GM23248 (cell line): ENCODE data around the gene FAM186B. TPM values are rescaled to one million over a fixed set of nuclear protein-coding genes. Genes with fewer than 3 reads are reported as not detected.

Experiments used
- DNase-seq: peaks from one replicate; pipeline ENCODE4 v3.0.0-alpha.2; 2015
- H2AFZ ChIP-seq: fragments of 200-600 bp; sonication (generic); 2 replicates; pipeline ENCODE4 v1.6.1; 2016; ENCODE audit warnings: antibody characterized with exemption
- H3F3A ChIP-seq: fragments of 200-600 bp; sonication (generic); 2 replicates; pipeline ENCODE4 v1.6.1; 2016; ENCODE audit warnings: mild to moderate bottlenecking, antibody characterized with exemption, mixed run types; ENCODE audit not compliant: insufficient read depth
- H3K27ac ChIP-seq: fragments of 200-600 bp; sonication (generic); 2 replicates; pipeline ENCODE4 v1.5.1; 2016; ENCODE audit warnings: mild to moderate bottlenecking
- H3K27me3 ChIP-seq: fragments of 200-600 bp; sonication (generic); replicated peaks from 2 replicates; pipeline ENCODE4 v1.6.1; 2016; ENCODE audit warnings: mild to moderate bottlenecking; ENCODE audit not compliant: insufficient read depth
- H3K36me3 ChIP-seq: fragments of 200-600 bp; sonication (generic); 2 replicates; pipeline ENCODE4 v1.6.1; 2016; ENCODE audit warnings: low read depth, mild to moderate bottlenecking
- H3K4me1 ChIP-seq: fragments of 200-600 bp; sonication (generic); 2 replicates; pipeline ENCODE4 v1.6.1; 2016; ENCODE audit warnings: mild to moderate bottlenecking; ENCODE audit not compliant: insufficient read depth
- H3K4me2 ChIP-seq: fragments of 200-600 bp; sonication (generic); one replicate; pipeline ENCODE4 v1.6.1; 2016; ENCODE audit warnings: mild to moderate bottlenecking; ENCODE audit not compliant: unreplicated experiment
- H3K4me3 ChIP-seq: fragments of 200-600 bp; sonication (generic); 2 replicates; pipeline ENCODE4 v1.5.1; 2016; ENCODE audit warnings: mild to moderate bottlenecking
- H3K79me2 ChIP-seq: fragments of 200-600 bp; sonication (generic); 2 replicates; pipeline ENCODE4 v1.6.1; 2016; ENCODE audit warnings: mild to moderate bottlenecking; ENCODE audit not compliant: insufficient read depth
- H3K9ac ChIP-seq: fragments of 200-600 bp; sonication (generic); 2 replicates; pipeline ENCODE4 v1.6.1; 2016; ENCODE audit warnings: mild to moderate bottlenecking
- H3K9me2 ChIP-seq: fragments of 200-600 bp; sonication (generic); 2 replicates; pipeline ENCODE4 v1.6.1; 2016; ENCODE audit warnings: mixed run types, mild to moderate bottlenecking, moderate library complexity; ENCODE audit not compliant: insufficient read depth
- H3K9me3 ChIP-seq: fragments of 200-600 bp; sonication (generic); one replicate; pipeline ENCODE4 v1.6.1; 2017; ENCODE audit warnings: low read depth
- H4K20me1 ChIP-seq: fragments of 200-600 bp; sonication (generic); 2 replicates; pipeline ENCODE4 v1.6.0; 2016; ENCODE audit not compliant: insufficient read depth
- EZH2 ChIP-seq: fragments of 200-600 bp; sonication (generic); IDR thresholded peaks from 2 replicates; pipeline ENCODE4 v1.6.1; 2018; ENCODE audit warnings: antibody characterized with exemption, mild to moderate bottlenecking; ENCODE audit not compliant: insufficient read depth, poor library complexity, severe bottlenecking
- EZH2phosphoT487 ChIP-seq: fragments of 200-600 bp; sonication (generic); IDR thresholded peaks from 2 replicates; pipeline ENCODE4 v1.6.1; 2018; ENCODE audit warnings: antibody characterized with exemption, moderate library complexity, mild to moderate bottlenecking, low read depth; ENCODE audit not compliant: insufficient read depth
- WGBS, 2 experiments: methylation state at CpG; one replicate each; pipeline ENCODE4 v1.1.6; 2015 to 2017; ENCODE audit warnings: low lambda C conversion rate in 2 of 2, low coverage in 1 of 2; ENCODE audit errors: missing lambda C conversion rate in 2 of 2; 5-methylcytosine and 5-hydroxymethylcytosine counted together
- in situ Hi-C: fragments of 300-500 bp; cut with MboI; formaldehyde crosslinking; loops from 2 replicates; pipeline ENCODE4 v1.15.0; 2020
- polyA plus RNA-seq: library from polyadenylated mRNA; unstranded; fragments of >200 nt; fragmentation: Nextera tagmentation; extraction: Ambion mirVana; gene quantifications from 2 replicates; pipeline ENCODE4 v1.2.1, GENCODE V29; 2016
- total RNA-seq: library from RNA; depleted of rRNA; stranded (reverse); fragments of >200 nt; shearing (Covaris generic); gene quantifications from 2 replicates; pipeline ENCODE4 v1.2.3, GENCODE V29; 2014

FAM186B gene
- total and polyA plus RNA-seq, 2 experiments from 2014 or later: 0.22 to 0.38 TPM

GRCh38 chr12:49555631-49556390 lies 49.6 kb downstream of the FAM186B start:
- Histone ChIP-seq H3K4me1 (no peaks in the 10 kb centered on the region), H3K9ac (no peak overlapping the region), H3K4me2 (no peak overlapping the region), H3F3A (no peaks in the 10 kb centered on the region), H3K27me3 (0 out of 2 replicates have a peak, but pooled peaks cover 5% of the 10 kb centered on the region), H3K79me2 (no peaks in the 10 kb centered on the region), H3K4me3 (no peak overlapping the region), H4K20me1 (no peaks in the 10 kb centered on the region), H3K27ac (no peak overlapping the region), H3K9me2 (no peaks in the 10 kb centered on the region), H3K36me3 (no peaks in the 10 kb centered on the region), H3K9me3 (no peaks in the 10 kb centered on the region), H2AFZ (no peak overlapping the region)
- DNase-seq: no peak
- in situ Hi-C loops: no loop called here
- TF ChIP-seq EZH2phosphoT487 (no peak), EZH2 (no peak)
- whole genome bisulfite sequencing, 2 experiments: 84 to 86% methylated on average over 15 to 18 of the region's 18 CpGs

- H3K9me2 ChIP-seq: no peaks in the 10 kb centered on the region
- H4K20me1 ChIP-seq: no peaks in the 10 kb centered on the region
- TF ChIP-seq EZH2: no peak
- TF ChIP-seq EZH2phosphoT487: no peak
- H3K9ac ChIP-seq: no peak overlapping the region
- no peaks in the 10 kb centered on the region for H3K4me1 ChIP-seq
- no peak overlapping the region for H2AFZ ChIP-seq
- no peak overlapping the region for H3K4me3 ChIP-seq
- no peaks in the 10 kb centered on the region for H3F3A ChIP-seq
- no peaks in the 10 kb centered on the region for H3K9me3 ChIP-seq
- DNase-seq: no peak
- H3K79me2 ChIP-seq: no peaks in the 10 kb centered on the region
- no peak overlapping the region for H3K4me2 ChIP-seq
- H3K27me3 ChIP-seq: peaks cover 5% of the 10 kb centered on the region; the same call in 1 of the 2 replicates
- in situ Hi-C loops: no loop called here
- H3K27ac ChIP-seq: no peak overlapping the region
- 69% methylated on average over 15 of the region's 15 CpGs for WGBS, 2 experiments
- no peaks in the 10 kb centered on the region for H3K36me3 ChIP-seq
These were observed 51.2 kb downstream of the FAM186B start for GRCh38 chr12:49554266-49554665.

- no peaks in the 10 kb centered on the region for H3K9me2 ChIP-seq
- TF ChIP-seq EZH2phosphoT487: no peak
- H3K79me2 ChIP-seq: no peaks in the 10 kb centered on the region
- H3K4me2 ChIP-seq: no peak overlapping the region
- WGBS, 2 experiments: 51 to 64% methylated on average over 2 of the region's 2 CpGs
- no peak overlapping the region for H2AFZ ChIP-seq
- H4K20me1 ChIP-seq: no peaks in the 10 kb centered on the region
- H3K27me3 ChIP-seq: peaks cover 8% of the 10 kb centered on the region; the same call in 1 of the 2 replicates
- H3K9ac ChIP-seq: no peak overlapping the region
- H3K36me3 ChIP-seq: no peaks in the 10 kb centered on the region
- peak; percentile 33 for DNase-seq
- no peak overlapping the region for H3K4me3 ChIP-seq
- H3F3A ChIP-seq: no peaks in the 10 kb centered on the region
- no peaks in the 10 kb centered on the region for H3K4me1 ChIP-seq
- no peak overlapping the region for H3K27ac ChIP-seq
- in situ Hi-C loops: no loop called here
- H3K9me3 ChIP-seq: no peaks in the 10 kb centered on the region
These were observed 51.8 kb downstream of the FAM186B start for GRCh38 chr12:49553512-49554088.

- H3K9ac ChIP-seq: no peak overlapping the region
- no peaks in the 10 kb centered on the region for H3K9me2 ChIP-seq
- in situ Hi-C loops: no loop called here
- peaks cover 10% of the 10 kb centered on the region; the same call in 1 of the 2 replicates for H3K27me3 ChIP-seq
- H3K4me2 ChIP-seq: no peak overlapping the region
- DNase-seq: no peak
- H3K9me3 ChIP-seq: no peaks in the 10 kb centered on the region
- no peaks in the 10 kb centered on the region for H3F3A ChIP-seq
- H3K27ac ChIP-seq: no peak overlapping the region
- H3K4me1 ChIP-seq: no peaks in the 10 kb centered on the region
- H2AFZ ChIP-seq: no peak overlapping the region
- no peaks in the 10 kb centered on the region for H3K36me3 ChIP-seq
- H3K4me3 ChIP-seq: no peak overlapping the region
- TF ChIP-seq EZH2phosphoT487 (no peak), EZH2 (no peak)
- no peaks in the 10 kb centered on the region for H3K79me2 ChIP-seq
- 76 to 77% methylated on average over 8 of the region's 8 CpGs for WGBS, 2 experiments
- H4K20me1 ChIP-seq: no peaks in the 10 kb centered on the region
These were observed 52.5 kb downstream of the FAM186B start for GRCh38 chr12:49552899-49553298.
